Right cardiac atrium (tissue), 5 donors: Measurements from ENCODE around the gene PHF2. TPM values are rescaled to one million over a fixed set of nuclear protein-coding genes. Genes with fewer than 3 reads are reported as not detected.
A peak's percentile ranks its signal among the peaks of the same experiment; 100 is the strongest.

ENCODE experiments used
- ATAC-seq, 2 donors: fragments of 200-7000 bp; cut with Tn5 transposase; one replicate each; pipeline versions ENCODE4 v1.8.0 to v1.9.1; 2020; ENCODE audit warnings: moderate library complexity in 2 of 2, mild to moderate bottlenecking in 1 of 2
- DNase-seq, 3 donors: peaks; one replicate each; pipeline ENCODE4 v3.0.0-alpha.2; 2020
- H3K27ac ChIP-seq: one replicate; pipeline ENCODE4 v1.5.1; 2013; ENCODE audit warnings: mild to moderate bottlenecking, low read length, control low read depth, moderate library complexity
- H3K27me3 ChIP-seq: one replicate; pipeline ENCODE4 v1.6.1; 2013; ENCODE audit not compliant: control insufficient read depth, insufficient read depth
- H3K4me1 ChIP-seq: one replicate; pipeline ENCODE4 v1.6.1; 2013; ENCODE audit warnings: low read length; ENCODE audit not compliant: control insufficient read depth, insufficient read depth
- H3K4me3 ChIP-seq: one replicate; pipeline ENCODE4 v1.5.1; 2013; ENCODE audit warnings: low read length, control low read depth
- H3K9me3 ChIP-seq: one replicate; pipeline ENCODE4 v1.6.1; 2013; ENCODE audit warnings: low read length; ENCODE audit not compliant: control insufficient read depth
- WGBS: extraction: QIAGEN DNeasy Blood & Tissue Kit; methylation state at CpG from one replicate; pipeline ENCODE4 v1.1.7; 2013; 5-methylcytosine and 5-hydroxymethylcytosine counted together
- intact Hi-C, 4 donors: fragments of 100-400 bp; cut with DNase I; formaldehyde crosslinking; loops; one replicate each; pipeline versions ENCODE4 v1.11.0 to v1.14.0; 2022 to 2023
- polyA plus RNA-seq: library from polyadenylated mRNA; stranded (reverse); fragments of 200-250 nt; gene quantifications from one replicate; pipeline ENCODE4 v1.2.3, GENCODE V29; 2013
- total RNA-seq, 4 donors: library from RNA; stranded (reverse); fragmentation: NEBNext Ultra II Directional; extraction: Animal tissue kit (Norgen Biotek cat#: 25700); gene quantifications; one replicate each; pipeline ENCODE4 v1.2.1, GENCODE V29; 2021
- donor health status: healthy with polysubstance abuse.
- donor health status: DM: no; HTN: yes; CAD: no.
- donor health status: DM: no; HTN: no; CAD: no.
- donor health status: DM: no; HTN: yes; CAD: no; lungs with severe emphysema.
- donor health status: DM: yes; HTN: yes; CAD: no.

PHF2 gene
- total and polyA plus RNA-seq, 5 donors = 28.3 to 32.4 (median 31.4) TPM

GRCh38 chr9:93634311-93635185 lies 58.2 kb downstream of the PHF2 start:
- H3K9me3 ChIP-seq = no peaks in the 10 kb centered on the region
- ATAC-seq (no peak), DNase-seq (peak in 2 of 3 donors; percentile 25 to 37)
- no peak overlapping the region for H3K4me3 ChIP-seq
- WGBS = 88% methylated on average over 10 of the region's 10 CpGs
- intact Hi-C loops = no loop called here
- no peaks in the 10 kb centered on the region for H3K4me1 ChIP-seq
- H3K27ac ChIP-seq = no peak overlapping the region
- no peaks in the 10 kb centered on the region for H3K27me3 ChIP-seq

- Histone ChIP-seq H3K27ac (no peak overlapping the region), H3K9me3 (no peaks in the 10 kb centered on the region), H3K4me3 (no peak overlapping the region), H3K27me3 (no peaks in the 10 kb centered on the region), H3K4me1 (no peaks in the 10 kb centered on the region)
- peak in 2 of 3 donors; percentile 5 to 28 for DNase-seq
- ATAC-seq = no peak
- 92% methylated on average over 13 of the region's 13 CpGs for WGBS
- intact Hi-C loops = no loop called here
Observed at GRCh38 chr9:93635186-93636107, 59.1 kb downstream of the PHF2 start.

DNA sequence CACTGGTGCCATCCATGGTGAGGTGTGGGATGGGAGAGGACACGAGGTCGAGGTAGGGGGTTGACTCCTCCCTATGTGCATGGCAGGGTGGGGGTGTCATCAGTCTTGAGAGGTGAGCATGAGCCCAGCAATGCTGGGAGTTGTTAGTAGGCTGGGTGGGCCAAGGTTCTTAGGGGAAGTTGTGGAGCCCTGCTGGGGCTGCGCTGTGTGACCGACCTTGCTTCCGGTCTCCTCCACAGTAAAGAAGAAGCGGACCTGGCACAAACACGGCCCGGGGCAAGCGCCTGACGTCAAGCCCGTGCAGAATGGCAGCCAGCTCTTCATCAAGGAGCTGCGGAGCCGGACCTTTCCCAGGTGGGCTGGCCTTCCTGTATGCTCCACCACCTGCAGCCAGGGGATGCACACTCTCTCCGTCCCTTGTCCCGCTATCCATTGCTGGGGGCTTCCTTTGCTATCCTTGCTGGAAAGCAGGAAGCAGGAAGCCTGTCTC lies 59.8 kb downstream of the PHF2 start:
- Histone ChIP-seq H3K9me3 (no peaks in the 10 kb centered on the region), H3K27ac (no peak overlapping the region), H3K27me3 (no peaks in the 10 kb centered on the region), H3K4me3 (no peak overlapping the region), H3K4me1 (no peaks in the 10 kb centered on the region)
- ATAC-seq = peak in 1 of 2 donors; percentile 11
- intact Hi-C loops = no loop called here
- peak in 1 of 3 donors; percentile 47 for DNase-seq
- WGBS = 97% methylated on average over 15 of the region's 15 CpGs

DNA sequence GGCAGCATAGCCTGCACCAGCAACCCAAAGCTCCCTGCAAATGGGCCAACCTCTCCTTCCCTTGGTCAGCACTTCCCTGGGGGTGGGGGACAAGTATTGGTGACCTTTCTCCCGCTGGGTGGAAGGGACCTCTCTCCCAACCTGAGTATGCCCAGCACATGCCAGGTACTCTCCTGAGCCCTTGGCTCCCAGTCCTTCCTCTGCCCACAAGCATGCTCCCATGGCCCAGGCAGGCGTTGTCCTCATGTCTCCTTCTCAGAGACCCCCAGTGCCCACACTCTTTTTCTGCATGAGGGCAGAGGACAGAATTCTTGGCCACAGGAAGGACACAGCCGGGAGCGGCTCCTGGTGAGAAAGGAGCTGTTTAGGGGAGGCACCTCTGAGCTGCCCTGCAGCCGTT lies 60.3 kb downstream of the PHF2 start:
- no peak for ATAC-seq
- 97% methylated on average over 5 of the region's 5 CpGs for WGBS
- intact Hi-C loops = no loop called here
- Histone ChIP-seq H3K27me3 (no peaks in the 10 kb centered on the region), H3K27ac (no peak overlapping the region), H3K4me1 (no peaks in the 10 kb centered on the region), H3K4me3 (no peak overlapping the region), H3K9me3 (no peaks in the 10 kb centered on the region)
- peak in 1 of 3 donors; percentile 28 for DNase-seq

GRCh38 chr9:93637886-93638285 lies 61.5 kb downstream of the PHF2 start:
- Histone ChIP-seq H3K9me3 (no peaks in the 10 kb centered on the region), H3K27me3 (no peaks in the 10 kb centered on the region), H3K4me1 (no peaks in the 10 kb centered on the region), H3K27ac (no peak overlapping the region), H3K4me3 (no peak overlapping the region)
- intact Hi-C loops = no loop called here
- WGBS = 80% methylated on average over 3 of the region's 3 CpGs
- ATAC-seq (no peak), DNase-seq (no peak)

GRCh38 chr9:93640027-93640426 lies 63.6 kb downstream of the PHF2 start:
- no peaks in the 10 kb centered on the region for H3K4me1 ChIP-seq
- DNase-seq (no peak), ATAC-seq (no peak)
- no peaks in the 10 kb centered on the region for H3K9me3 ChIP-seq
- H3K27me3 ChIP-seq = no peaks in the 10 kb centered on the region
- WGBS = over 99% methylated on average over 2 of the region's 2 CpGs
- no peak overlapping the region for H3K27ac ChIP-seq
- no peak overlapping the region for H3K4me3 ChIP-seq
- intact Hi-C loops = no loop called here

GRCh38 chr9:93642961-93643360 lies 66.6 kb downstream of the PHF2 start:
- 80% methylated on average over 5 of the region's 5 CpGs for WGBS
- H3K27me3 ChIP-seq = no peaks in the 10 kb centered on the region
- no peaks in the 10 kb centered on the region for H3K4me1 ChIP-seq
- H3K9me3 ChIP-seq = no peaks in the 10 kb centered on the region
- DNase-seq (no peak), ATAC-seq (no peak)
- H3K27ac ChIP-seq = no peak overlapping the region
- intact Hi-C loops = no loop called here
- H3K4me3 ChIP-seq = no peak overlapping the region

GRCh38 chr9:93644397-93645088 lies 68.2 kb downstream of the PHF2 start:
- H3K9me3 ChIP-seq = no peaks in the 10 kb centered on the region
- no peaks in the 10 kb centered on the region for H3K4me1 ChIP-seq
- peak; percentile 7 to 17 for ATAC-seq
- WGBS = 90% methylated on average over 12 of the region's 12 CpGs
- DNase-seq = peak in 2 of 3 donors; percentile 32 to 45
- no peak overlapping the region for H3K27ac ChIP-seq
- intact Hi-C loops = no loop called here
- no peaks in the 10 kb centered on the region for H3K27me3 ChIP-seq
- H3K4me3 ChIP-seq = no peak overlapping the region

GRCh38 chr9:93645149-93645889 lies 68.9 kb downstream of the PHF2 start:
- peak in 2 of 3 donors; percentile 24 to 41 for DNase-seq
- Histone ChIP-seq H3K4me1 (no peaks in the 10 kb centered on the region), H3K9me3 (no peaks in the 10 kb centered on the region), H3K27me3 (no peaks in the 10 kb centered on the region), H3K4me3 (no peak overlapping the region), H3K27ac (no peak overlapping the region)
- WGBS = 94% methylated on average over 28 of the region's 28 CpGs
- peak; percentile 10 to 30 for ATAC-seq
- intact Hi-C loops = no loop called here
